HepG2 (cell line): Measurements from ENCODE around the gene NAA38. TPM values are rescaled to one million over a fixed set of nuclear protein-coding genes. Genes with fewer than 3 reads are reported as not detected.

ENCODE experiments used
- FOXK1 ChIP-seq: sonication (generic); formaldehyde crosslinking; IDR thresholded peaks from 2 replicates; pipeline ENCODE4 v1.4.0; 2020; ENCODE audit warnings: low read depth, missing genetic modification reagents, borderline replicate concordance
- HBP1 ChIP-seq: IDR thresholded peaks from 2 replicates; pipeline ENCODE4 v1.6.1; 2016; ENCODE audit warnings: low read depth, control low read depth
- MAFK ChIP-seq, 2 experiments: IDR thresholded peaks in 1 of 2; conservative IDR thresholded peaks in 1 of 2; 2 replicates each; pipeline ENCODE4 v1.6.1; 2011; ENCODE audit warnings: improper control_type of control experiment in 2 of 2, low read length in 2 of 2
- MYPOP ChIP-seq: sonication (generic); formaldehyde crosslinking; IDR thresholded peaks from 2 replicates; pipeline ENCODE4 v1.8.1; 2023; ENCODE audit warnings: mild to moderate bottlenecking, moderate library complexity, missing genetic modification reagents
- PITX1 ChIP-seq: sonication (generic); formaldehyde crosslinking; IDR thresholded peaks from 2 replicates; pipeline ENCODE4 v1.5.1; 2020; ENCODE audit warnings: mild to moderate bottlenecking, missing genetic modification reagents
- RXRB ChIP-seq: IDR thresholded peaks from 2 replicates; pipeline ENCODE4 v1.6.1; 2016; ENCODE audit warnings: borderline replicate concordance, missing genetic modification reagents, missing compliant biosample characterization
- SMAD3 ChIP-seq: sonication (generic); formaldehyde crosslinking; IDR thresholded peaks from 2 replicates; pipeline ENCODE4 v1.4.0; 2020; ENCODE audit warnings: missing genetic modification reagents
- THAP9 ChIP-seq: sonication (generic); formaldehyde crosslinking; IDR thresholded peaks from 2 replicates; pipeline ENCODE4; 2020; ENCODE audit warnings: missing genetic modification reagents, mild to moderate bottlenecking, borderline replicate concordance
- U2AF2 ChIP-seq: fragments of 200-400 bp; formaldehyde crosslinking; IDR thresholded peaks from 2 replicates; pipeline ENCODE4 v1.6.1; 2017; ENCODE audit warnings: low read depth, mild to moderate bottlenecking, low read length
- ZNF18 ChIP-seq: sonication (generic); formaldehyde crosslinking; IDR thresholded peaks from 2 replicates; pipeline ENCODE4 v1.8.0; 2022; ENCODE audit warnings: mild to moderate bottlenecking, missing genetic modification reagents; ENCODE audit not compliant: insufficient replicate concordance
- ZNF550 ChIP-seq: sonication (generic); formaldehyde crosslinking; IDR thresholded peaks from 2 replicates; pipeline ENCODE4 v1.4.0; 2020; ENCODE audit warnings: mild to moderate bottlenecking, missing genetic modification reagents, borderline replicate concordance
- ZNF598 ChIP-seq: sonication (generic); formaldehyde crosslinking; IDR thresholded peaks from 2 replicates; pipeline ENCODE4 v1.5.1; 2020; ENCODE audit warnings: mild to moderate bottlenecking, missing genetic modification reagents, borderline replicate concordance
- ZNF619 ChIP-seq: sonication (generic); formaldehyde crosslinking; IDR thresholded peaks from 2 replicates; pipeline ENCODE4 v1.4.0; 2020; ENCODE audit warnings: mild to moderate bottlenecking, missing genetic modification reagents
- ZNF646 ChIP-seq: sonication (generic); formaldehyde crosslinking; IDR thresholded peaks from 2 replicates; pipeline ENCODE4 v1.9.0; 2021; ENCODE audit warnings: mild to moderate bottlenecking, missing genetic modification reagents
- polyA plus RNA-seq, 8 experiments: library from polyadenylated mRNA; depleted of rRNA in 3 of 8; stranded (reverse) in 7 of 8; unstranded in 1 of 8; fragments of >200 nt; fragmentation: Illumina TruSeq in 4 of 8; extraction: Trizol in 4 of 8; gene quantifications; 2 replicates each; pipeline versions ENCODE4 v1.2.1 to v1.2.3, GENCODE V29; 2011 to 2016; ENCODE audit warnings: low read depth in 4 of 8, missing spikeins in 1 of 8, mixed read lengths in 1 of 8; ENCODE audit not compliant: insufficient read depth in 1 of 8
- total RNA-seq, 5 experiments: library from RNA; depleted of rRNA; stranded (reverse); fragments of >200 nt; fragmentation: Illumina TruSeq; extraction: Trizol; gene quantifications; 2 replicates each; pipeline ENCODE4 v1.2.3, GENCODE V29; 2016; ENCODE audit warnings: low read depth in 1 of 5

NAA38 gene
- total and polyA plus RNA-seq, 2 of the 13 experiments (the other 11 are each of a cell fraction or from before 2014, with no cell fraction given), result 46.9 to 91.6 TPM

- no peak for TF ChIP-seq HBP1 (CRISPR knock-in tag)
- no peak for TF ChIP-seq THAP9 (CRISPR knock-in tag)
- 0 out of 2 replicates have a peak, but pooled peaks have one; percentile 51 for TF ChIP-seq ZNF646 (CRISPR knock-in tag)
- TF ChIP-seq ZNF550 (CRISPR knock-in tag), result no peak
- TF ChIP-seq PITX1 (CRISPR knock-in tag), result 0 out of 2 replicates have a peak, but pooled peaks have one; percentile 7
- TF ChIP-seq RXRB, result no peak
- no peak for TF ChIP-seq MAFK (conservative IDR thresholded peaks at IDR 0.05 in 1 of 2, IDR thresholded peaks at IDR 0.05 in 1 of 2; ENCODE audit: low read length in 2 of 2)
- no peak for TF ChIP-seq U2AF2
- TF ChIP-seq ZNF598 (CRISPR knock-in tag), result no peak
- TF ChIP-seq FOXK1 (CRISPR knock-in tag), result no peak
- no peak for TF ChIP-seq SMAD3 (CRISPR knock-in tag)
- no peak for TF ChIP-seq MYPOP (CRISPR knock-in tag)
- TF ChIP-seq ZNF619 (CRISPR knock-in tag), result 0 out of 2 replicates have a peak, but pooled peaks have one; percentile 18
- TF ChIP-seq ZNF18, result no peak
Observed at GRCh38 chr17:7833011-7833794, 24.2 kb downstream of the NAA38 start (continued).
